ENCODE data around the gene OMP. TPM values are rescaled to one million over a fixed set of nuclear protein-coding genes. Genes with fewer than 3 reads are reported as not detected.
A peak's percentile ranks its signal among the peaks of the same experiment; 100 is the strongest.

The OMP gene
- total and polyA plus RNA-seq, 2 of the 4 experiments (the other 2 are of a cell fraction) = 0.27 TPM; not detected in 1

GRCh38 chr11:77125191-77125590 is 22.6 kb downstream of the OMP start:
- Histone ChIP-seq H4K5ac (ENCODE audit: low read depth, low read length) (no peak overlapping the region), H2AFZ (replicated peaks; ENCODE audit: low read length, poor library complexity) (no peak overlapping the region), H3K4ac (ENCODE audit: low read depth, low read length) (no peak overlapping the region), H3K9me1 (ENCODE audit: insufficient read depth, low read length) (no peaks in the 10 kb centered on the region), H2BK15ac (ENCODE audit: low read depth, low read length) (no peak overlapping the region), H2BK5ac (ENCODE audit: low read depth, low read length, poor library complexity, severe bottlenecking) (no peak overlapping the region), H3K27me3 (ENCODE audit: control insufficient read depth, insufficient read depth, low read length) (no peaks in the 10 kb centered on the region), H3K79me1 (ENCODE audit: low read depth in 1 of 2, low read length in 2 of 2) (no peaks in the 10 kb centered on the region), H3K14ac (replicated peaks; ENCODE audit: low read depth, low read length) (no peak overlapping the region), H2BK20ac (ENCODE audit: low read depth, low read length) (no peak overlapping the region), H2BK120ac (ENCODE audit: low read depth, low read length) (no peak overlapping the region), H3K56ac (ENCODE audit: extremely low read depth, insufficient read depth, low read length) (no peak overlapping the region), H4K8ac (ENCODE audit: low read depth in 2 of 2, low read length in 2 of 2) (no peak overlapping the region), H2AK9ac (replicated peaks; ENCODE audit: low read depth, low read length, poor library complexity) (no peak overlapping the region), H3K18ac (ENCODE audit: low read depth, low read length) (no peak overlapping the region), H2AK5ac (ENCODE audit: low read depth, low read length) (no peak overlapping the region), H3K36me3 (ENCODE audit: control insufficient read depth, insufficient read depth, low read length) (peaks cover 14% of the 10 kb centered on the region; the same call in 1 of the 2 replicates), H3K27ac (ENCODE audit: insufficient read depth, low read length) (no peak overlapping the region), H3K9ac (ENCODE audit: low read depth, low read length) (no peak overlapping the region), H4K91ac (ENCODE audit: insufficient read depth, low read depth, low read length) (no peak overlapping the region), H4K20me1 (ENCODE audit: insufficient read depth, low read length) (no peaks in the 10 kb centered on the region), H3K4me1 (ENCODE audit: control insufficient read depth, insufficient read depth, low read length) (peaks cover 6% of the 10 kb centered on the region; the same call in 1 of the 2 replicates), H3K23ac (ENCODE audit: low read depth, low read length) (no peak overlapping the region), H3K4me3 (ENCODE audit: insufficient read depth, low read depth, low read length) (no peak overlapping the region), H3K4me2 (ENCODE audit: low read depth, low read length) (no peak overlapping the region), H3K9me3 (ENCODE audit: control insufficient read depth, insufficient read depth, low read length) (no peaks in the 10 kb centered on the region)
- intact Hi-C loops (cut with micrococcal nuclease) = no loop called here
- in situ Hi-C loops (cut with MboI; ENCODE audit: low sequenced_read_pairs) = loop anchor here (5.0 to 10.0 kb wide), 2 partner anchors 60 to 422 kb away; no protein-coding TSS in a partner anchor
- POLR2A ChIA-PET (ENCODE audit: unreplicated experiment) = no interaction called here
- WGBS, 2 experiments (ENCODE audit: extremely low coverage in 2 of 2, insufficient read length in 1 of 2) = 100% methylated on average over 1 of the region's 6 CpGs; no CpG with 5 or more reads in 1 of the 2 experiments
- no peak for ATAC-seq (ENCODE audit: low read depth)
- dilution Hi-C loops (cut with HindIII; ENCODE audit: low sequenced_read_pairs, unreplicated experiment) = no loop called here
- no TSS peak for BruUV-seq (replicated peaks)
- TF ChIP-seq CEBPB (IDR thresholded peaks at IDR 0.05; ENCODE audit: low read depth, low read length) (no peak), MAFK (IDR thresholded peaks at IDR 0.05; ENCODE audit: low read depth, low read length) (0 out of 2 replicates have a peak, but pooled peaks have one; percentile 14)
- CTCF ChIA-PET = no interaction called here
- DNase-seq = no peak

Data from IMR-90 (cell line).